ENCODE results near the gene STOX1. TPM values are rescaled to one million over a fixed set of nuclear protein-coding genes. Genes with fewer than 3 reads are reported as not detected.

STOX1 gene
- total RNA-seq, 1 experiment from 2014 or later = 5.9 TPM

- RAD21 ChIA-PET (ENCODE audit: low non-redundant PET in 1 of 2, low total read pairs in 2 of 2, uncharacterized antibody in 2 of 2, unreplicated experiment in 2 of 2) = no interaction called here
- H3K36me3 ChIP-seq (ENCODE audit: control insufficient read depth in 1 of 2, insufficient read depth in 2 of 2, low read length in 2 of 2) = no peaks in the 10 kb centered on the region
- DNase-seq (ENCODE audit: low read depth, low spot score) (no peak), ATAC-seq (no peak)
- POLR2A ChIA-PET = no interaction called here
- no peak overlapping the region for H3K4me2 ChIP-seq (ENCODE audit: low read length)
- no TSS peak for BruUV-seq (replicated peaks)
- no peak overlapping the region for H2AFZ ChIP-seq (ENCODE audit: low read depth, low read length, poor library complexity, severe bottlenecking)
- intact Hi-C loops (cut with micrococcal nuclease) = no loop called here
- CTCF ChIA-PET = no interaction called here
- TF ChIP-seq TCF7L2 (IDR thresholded peaks at IDR 0.05; ENCODE audit: borderline replicate concordance, extremely low read depth, insufficient read depth, insufficient read length) (no peak), POLR2A (IDR thresholded peaks at IDR 0.05; ENCODE audit: borderline replicate concordance, extremely low read depth, insufficient read depth, insufficient read length) (no peak), MAX (IDR thresholded peaks at IDR 0.05) (no peak), SIN3A (IDR thresholded peaks at IDR 0.05; ENCODE audit: low read depth) (no peak), ATF3 (IDR thresholded peaks at IDR 0.05) (no peak), RAD21 (IDR thresholded peaks at IDR 0.05; ENCODE audit: low read depth) (no peak), ZFX (IDR thresholded peaks at IDR 0.05) (no peak)
- H3K4me1 ChIP-seq (ENCODE audit: control insufficient read depth in 1 of 2, insufficient read depth in 2 of 2, low read length in 2 of 2) = no peaks in the 10 kb centered on the region
- no peaks in the 10 kb centered on the region for H3K79me2 ChIP-seq (ENCODE audit: insufficient read depth, low read length)
- no peaks in the 10 kb centered on the region for H3K27me3 ChIP-seq (ENCODE audit: insufficient read depth, low read length)
- H3K9me3 ChIP-seq (ENCODE audit: control insufficient read depth in 1 of 2, insufficient read depth in 1 of 2, low read depth in 1 of 2, low read length in 2 of 2) = no peaks in the 10 kb centered on the region
- no peaks in the 10 kb centered on the region for H4K20me1 ChIP-seq (ENCODE audit: insufficient read depth)
- H3K9me2 ChIP-seq (ENCODE audit: insufficient read depth) = no peaks in the 10 kb centered on the region
- no peak overlapping the region for H3K27ac ChIP-seq (ENCODE audit: low read depth, low read length)
- no peak overlapping the region for H3K4me3 ChIP-seq (replicated peaks in 1 of 2; ENCODE audit: low read depth in 1 of 2, low read length in 2 of 2)
- H3K9ac ChIP-seq (ENCODE audit: low read length) = no peak overlapping the region
Observed at GRCh38 chr10:68876246-68877138, 49.2 kb downstream of the STOX1 start.

- no peak for ATAC-seq
- ChIA-PET CTCF (no interaction called here), RAD21 (ENCODE audit: low non-redundant PET in 1 of 2, low total read pairs in 2 of 2, uncharacterized antibody in 2 of 2, unreplicated experiment in 2 of 2) (no interaction called here), POLR2A (no interaction called here)
- no peaks in the 10 kb centered on the region for H3K36me3 ChIP-seq (ENCODE audit: control insufficient read depth in 1 of 2, insufficient read depth in 2 of 2, low read length in 2 of 2)
- H3K27me3 ChIP-seq (ENCODE audit: insufficient read depth, low read length) = no peaks in the 10 kb centered on the region
- intact Hi-C loops (cut with micrococcal nuclease) = no loop called here
- no peaks in the 10 kb centered on the region for H3K9me2 ChIP-seq (ENCODE audit: insufficient read depth)
- H3K4me1 ChIP-seq (ENCODE audit: control insufficient read depth in 1 of 2, insufficient read depth in 2 of 2, low read length in 2 of 2) = no peaks in the 10 kb centered on the region
- no peak overlapping the region for H3K4me3 ChIP-seq (replicated peaks in 1 of 2; ENCODE audit: low read depth in 1 of 2, low read length in 2 of 2)
- no peak overlapping the region for H3K9ac ChIP-seq (ENCODE audit: low read length)
- H2AFZ ChIP-seq (ENCODE audit: low read depth, low read length, poor library complexity, severe bottlenecking) = no peak overlapping the region
- no peak overlapping the region for H3K4me2 ChIP-seq (ENCODE audit: low read length)
- H4K20me1 ChIP-seq (ENCODE audit: insufficient read depth) = no peaks in the 10 kb centered on the region
- no peak overlapping the region for H3K27ac ChIP-seq (ENCODE audit: low read depth, low read length)
- no peak for DNase-seq (ENCODE audit: low read depth, low spot score)
- H3K9me3 ChIP-seq (ENCODE audit: control insufficient read depth in 1 of 2, insufficient read depth in 1 of 2, low read depth in 1 of 2, low read length in 2 of 2) = no peaks in the 10 kb centered on the region
- BruUV-seq (replicated peaks) = no TSS peak
- no peaks in the 10 kb centered on the region for H3K79me2 ChIP-seq (ENCODE audit: insufficient read depth, low read length)
- TF ChIP-seq JUND (IDR thresholded peaks at IDR 0.05) = no peak
- TF ChIP-seq ATF3 (IDR thresholded peaks at IDR 0.05) = no peak
- TF ChIP-seq ELF1 (IDR thresholded peaks at IDR 0.05; ENCODE audit: borderline replicate concordance, low read depth) = no peak
- TF ChIP-seq CTCF (IDR thresholded peaks at IDR 0.05 in 2 of 3, conservative IDR thresholded peaks at IDR 0.05 in 1 of 3; ENCODE audit: borderline replicate concordance in 1 of 3, insufficient read depth in 1 of 3, low read depth in 2 of 3, low read length in 2 of 3) = no peak
- no peak for TF ChIP-seq MAX (IDR thresholded peaks at IDR 0.05)
- no peak for TF ChIP-seq FOSL1 (IDR thresholded peaks at IDR 0.05; ENCODE audit: low read depth)
- TF ChIP-seq YY1 (IDR thresholded peaks at IDR 0.05; ENCODE audit: extremely low read depth, insufficient replicate concordance, low read depth, low read length) = no peak
- no peak for TF ChIP-seq ZFX (IDR thresholded peaks at IDR 0.05)
- no peak for TF ChIP-seq EZH2phosphoT487 (IDR thresholded peaks at IDR 0.05; ENCODE audit: borderline replicate concordance)
- no peak for TF ChIP-seq ZNF274 (IDR thresholded peaks at IDR 0.05; ENCODE audit: low read depth, low read length)
- TF ChIP-seq EGR1 (IDR thresholded peaks at IDR 0.05; ENCODE audit: low read depth) = no peak
- no peak for TF ChIP-seq CBX3 (IDR thresholded peaks at IDR 0.05; ENCODE audit: low read depth)
- TF ChIP-seq SRF (IDR thresholded peaks at IDR 0.05; ENCODE audit: low read depth) = no peak
- no peak for TF ChIP-seq CEBPB (IDR thresholded peaks at IDR 0.05; ENCODE audit: low read depth)
Observed at GRCh38 chr10:68877482-68878110, 50.3 kb downstream of the STOX1 start.

Data from HCT116 (cell line).